Measurements from ENCODE around the gene ARL1. TPM values are rescaled to one million over a fixed set of nuclear protein-coding genes. Genes with fewer than 3 reads are reported as not detected.
"Not testable (repeated sequence)": the region's sequence is repeated elsewhere in the genome, so short reads cannot be mapped to it uniquely, and the experiment has no call there.

Gene ARL1
- total RNA-seq, 6 donors from 2014 or later, result 13.6 to 84.1 (median 61.2) TPM

DNA sequence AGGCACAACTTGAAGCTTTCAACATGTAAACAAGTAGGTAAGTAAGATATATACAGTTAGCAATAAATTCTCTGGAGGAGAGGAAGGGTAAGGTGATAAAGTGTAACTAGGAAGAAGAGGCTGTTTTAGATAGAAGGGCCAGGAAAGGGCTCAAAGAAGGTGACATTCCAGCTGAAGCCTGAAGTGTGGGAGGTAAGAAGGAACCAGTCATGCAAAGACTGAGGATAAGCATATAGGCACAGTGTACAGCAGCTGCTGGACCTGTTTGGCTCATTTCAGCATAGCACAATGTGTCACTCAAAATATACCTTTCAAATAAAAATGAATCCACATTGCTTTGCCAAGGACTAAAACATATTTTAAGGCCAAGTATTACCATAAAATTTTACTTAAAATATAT is 28.6 kb upstream of the ARL1 start:
- no peak for ATAC-seq (ENCODE audit: low FRiP score in 2 of 2)
- H3K4me3 ChIP-seq, result no peak overlapping the region
- no peaks in the 10 kb centered on the region for H3K36me3 ChIP-seq
- H3K27ac ChIP-seq, result no peak overlapping the region
- H3K9me3 ChIP-seq, result no peaks in the 10 kb centered on the region
- no peaks in the 10 kb centered on the region for H3K4me1 ChIP-seq
- H3K27me3 ChIP-seq, result no peaks in the 10 kb centered on the region
- DNase-seq, result no peak
- TF ChIP-seq CTCF (IDR thresholded peaks at IDR 0.05) (no peak), POLR2AphosphoS5 (IDR thresholded peaks at IDR 0.05) (no peak), POLR2A (IDR thresholded peaks at IDR 0.05) (no peak), EP300 (IDR thresholded peaks at IDR 0.05) (no peak)

GRCh38 chr12:101430456-101430855 is 22.9 kb upstream of the ARL1 start:
- ATAC-seq (ENCODE audit: low FRiP score in 2 of 2) (no peak), DNase-seq (no peak)
- Histone ChIP-seq H3K27me3 (no peaks in the 10 kb centered on the region), H3K36me3 (no peaks in the 10 kb centered on the region), H3K4me3 (no peak overlapping the region), H3K4me1 (no peaks in the 10 kb centered on the region), H3K9me3 (no peaks in the 10 kb centered on the region), H3K27ac (no peak overlapping the region)
- TF ChIP-seq POLR2A (IDR thresholded peaks at IDR 0.05) (no peak), CTCF (IDR thresholded peaks at IDR 0.05) (no peak), EP300 (IDR thresholded peaks at IDR 0.05) (no peak), POLR2AphosphoS5 (IDR thresholded peaks at IDR 0.05) (no peak)
- WGBS, 2 donors, result 47 to 62% methylated on average over 2 of the region's 2 CpGs

- Histone ChIP-seq H3K4me1 (no peaks in the 10 kb centered on the region), H3K27ac (no peak overlapping the region), H3K4me3 (no peak overlapping the region), H3K27me3 (no peaks in the 10 kb centered on the region), H3K36me3 (no peaks in the 10 kb centered on the region), H3K9me3 (no peaks in the 10 kb centered on the region)
- WGBS, 2 donors, result 50 to 88% methylated on average over 2 of the region's 2 CpGs
- DNase-seq (no peak), ATAC-seq (ENCODE audit: low FRiP score in 2 of 2) (no peak)
- no peak for TF ChIP-seq EP300 (IDR thresholded peaks at IDR 0.05)
- TF ChIP-seq POLR2A (IDR thresholded peaks at IDR 0.05), result no peak
- TF ChIP-seq CTCF (IDR thresholded peaks at IDR 0.05), result no peak
Observed at GRCh38 chr12:101424620-101425019, 17.0 kb upstream of the ARL1 start.

DNA sequence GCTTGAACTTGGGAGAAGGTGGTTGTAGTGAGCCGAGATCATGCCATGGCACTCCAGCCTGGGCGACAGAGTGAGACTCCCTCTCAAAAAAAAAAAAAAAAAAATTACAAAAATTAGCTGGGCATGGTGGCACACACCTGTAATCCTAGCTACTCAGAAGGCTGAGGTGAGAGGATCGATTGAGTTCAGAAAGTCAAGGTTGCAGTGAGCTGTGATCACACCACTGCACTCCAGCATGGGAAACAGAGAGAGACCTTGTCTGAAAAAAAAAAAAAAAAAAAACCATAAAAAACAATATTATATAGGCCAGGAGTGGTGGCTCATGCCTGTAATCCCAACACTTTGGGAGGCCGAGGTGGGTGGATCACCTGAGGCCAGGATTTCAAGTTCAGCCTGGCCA is 14.5 kb upstream of the ARL1 start:
- H3K36me3 ChIP-seq; ATAC-seq (ENCODE audit: low FRiP score in 2 of 2); H3K4me3 ChIP-seq; H3K27me3 ChIP-seq; DNase-seq; H3K27ac ChIP-seq; H3K4me1 ChIP-seq; H3K9me3 ChIP-seq: not testable (repeated sequence)
- WGBS, 2 donors, result 85 to 97% methylated on average over 4 of the region's 4 CpGs

DNA sequence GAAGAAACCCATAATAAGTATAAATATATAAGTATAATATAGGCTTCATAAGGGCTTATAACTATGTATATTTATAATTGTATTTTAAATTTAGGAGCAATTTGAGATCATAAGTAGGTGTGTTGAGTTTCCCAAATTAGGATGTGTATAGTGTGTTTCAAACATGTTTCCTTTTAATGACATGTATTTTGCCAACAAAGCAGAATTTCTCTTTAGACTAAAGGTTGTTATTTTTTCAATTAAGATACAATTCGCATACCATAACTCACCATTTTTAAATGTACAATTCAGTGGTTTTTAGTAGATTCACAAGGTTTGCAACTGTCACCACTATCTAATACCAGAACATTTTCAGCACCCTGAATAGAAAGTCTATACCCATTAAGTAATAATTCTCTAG is 7.7 kb upstream of the ARL1 start:
- Histone ChIP-seq H3K27me3 (no peaks in the 10 kb centered on the region), H3K36me3 (no peaks in the 10 kb centered on the region), H3K4me1 (no peaks in the 10 kb centered on the region), H3K9me3 (no peaks in the 10 kb centered on the region), H3K4me3 (no peak overlapping the region), H3K27ac (no peak overlapping the region)
- ATAC-seq (ENCODE audit: low FRiP score in 2 of 2) (no peak), DNase-seq (no peak)
- 93 to 100% methylated on average over 1 of the region's 1 CpG for WGBS, 2 donors
- TF ChIP-seq POLR2A (IDR thresholded peaks at IDR 0.05) (no peak), POLR2AphosphoS5 (IDR thresholded peaks at IDR 0.05) (no peak), EP300 (IDR thresholded peaks at IDR 0.05) (no peak), CTCF (IDR thresholded peaks at IDR 0.05) (no peak)

Measured in upper lobe of left lung (tissue), 6 donors.